ENCODE data around the gene PICK1.

The PICK1 gene

DNA sequence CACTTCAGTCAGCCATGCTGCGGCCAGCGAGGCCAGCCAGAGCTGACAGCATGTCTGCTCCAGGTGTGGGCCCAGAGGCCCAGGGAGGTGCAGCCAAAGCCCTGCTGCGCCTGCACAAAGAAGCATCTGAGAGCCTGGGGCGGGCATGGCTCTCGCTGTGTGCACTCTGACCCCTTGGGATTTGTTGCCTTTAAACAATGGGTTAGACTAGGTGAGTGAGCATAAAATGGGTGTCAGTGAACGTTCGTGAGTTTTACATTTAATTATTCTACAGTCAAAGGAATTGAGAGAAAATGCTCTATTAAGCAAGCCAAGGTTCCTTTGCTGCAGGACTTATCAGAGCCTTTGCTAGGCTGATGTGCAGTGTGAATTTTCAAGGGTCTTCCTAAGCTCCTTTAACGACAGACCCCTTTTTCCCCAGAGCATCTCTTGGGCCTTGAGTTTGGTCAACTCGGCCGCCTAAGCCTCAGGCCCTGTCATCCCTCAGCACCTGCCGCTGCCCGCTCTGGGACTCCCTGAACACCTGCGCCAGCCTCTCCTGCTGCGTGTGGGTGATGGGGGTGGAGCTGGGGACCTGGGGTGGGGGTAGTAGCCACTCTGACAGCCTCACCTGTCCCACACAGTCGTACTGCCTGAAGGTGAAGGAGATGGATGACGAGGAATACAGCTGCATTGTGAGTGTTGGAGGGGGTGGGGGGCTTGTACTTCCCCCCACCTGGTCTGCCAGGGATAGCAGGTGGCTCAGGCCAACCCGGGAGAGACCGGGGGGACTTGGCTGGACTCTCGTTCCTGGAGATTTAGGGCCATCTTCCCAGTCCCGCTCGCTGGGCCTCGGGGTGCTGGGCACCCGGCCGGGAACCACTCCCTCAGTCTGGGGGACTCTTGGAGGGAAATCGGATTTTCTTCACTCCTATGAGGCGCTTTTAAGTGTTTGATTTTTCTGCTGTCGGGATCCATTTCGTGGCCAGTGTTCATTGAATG is 16.2 kb downstream of the PICK1 start:
- H3K4me3 ChIP-seq (ENCODE audit: low read depth, low read length), result no peak overlapping the region
- no peak for TF ChIP-seq CTCF (IDR thresholded peaks at IDR 0.05; ENCODE audit: insufficient read depth, low read length, missing control alignments)
- CTCF ChIA-PET, result interaction anchor here (0.5 to 2.6 kb wide), 12 partner anchors 8 to 499 kb away, joined by 3 to 11 read pairs (median 4); partner anchors contain the start of gene PICK1
- POLR2A ChIA-PET, result interaction anchor here (0.6 kb wide), 1 partner anchor 59 kb away, joined by 3 read pairs; no protein-coding TSS in a partner anchor
- no peak for DNase-seq (ENCODE audit: low read depth, low spot score)

GRCh38 chr22:38074181-38075104 is 17.2 kb downstream of the PICK1 start:
- TF ChIP-seq CTCF (IDR thresholded peaks at IDR 0.05; ENCODE audit: insufficient read depth, low read length, missing control alignments), result peak; percentile 79
- H3K4me3 ChIP-seq (ENCODE audit: low read depth, low read length), result no peak overlapping the region
- ChIA-PET POLR2A (interaction anchor here (0.6 to 0.7 kb wide), 2 partner anchors 8 to 58 kb away, joined by 3 read pairs; no protein-coding TSS in a partner anchor), CTCF (interaction anchor here (0.6 to 2.6 kb wide), 17 partner anchors 9 to 692 kb away, joined by 3 to 11 read pairs (median 4); partner anchors contain the start of gene PICK1)
- DNase-seq (ENCODE audit: low read depth, low spot score), result no peak

DNA sequence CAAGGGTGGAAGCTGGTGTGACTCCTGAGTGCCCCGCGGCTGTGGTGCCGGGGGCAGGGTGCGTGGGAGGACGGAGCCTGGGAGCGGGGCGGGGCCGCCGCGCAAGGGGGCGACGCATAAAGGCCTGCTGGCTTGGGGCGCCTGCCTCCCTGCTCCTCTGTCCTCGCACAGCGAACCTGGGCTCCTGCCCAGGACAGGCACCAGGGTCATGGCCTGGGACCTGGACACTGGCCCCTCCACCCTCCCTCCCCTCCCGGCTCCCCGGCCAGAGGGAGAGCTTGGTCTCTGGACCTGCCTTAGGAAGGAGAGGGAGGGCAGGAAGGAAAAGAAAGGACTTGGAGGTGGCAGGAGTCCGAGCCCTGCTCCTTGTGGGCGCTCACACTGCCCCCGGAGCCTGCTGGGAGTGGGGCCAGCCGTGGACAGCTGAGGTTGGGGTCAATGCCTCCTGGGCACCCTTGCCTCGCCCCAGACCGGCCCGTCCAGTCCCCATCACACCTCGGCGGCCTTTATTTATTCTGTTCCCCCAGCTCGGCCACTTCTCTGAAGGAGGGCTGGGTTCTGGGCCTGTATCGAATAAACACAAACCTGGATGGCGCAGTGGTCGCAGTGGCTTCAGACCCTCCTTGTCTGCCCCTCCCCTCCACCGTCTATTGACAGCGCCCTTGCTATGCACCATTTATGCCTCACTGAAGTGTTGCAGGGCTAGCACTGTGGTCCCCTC is 18.1 kb downstream of the PICK1 start:
- DNase-seq (ENCODE audit: low read depth, low spot score), result no peak
- no peak for TF ChIP-seq CTCF (IDR thresholded peaks at IDR 0.05; ENCODE audit: insufficient read depth, low read length, missing control alignments)

DNA sequence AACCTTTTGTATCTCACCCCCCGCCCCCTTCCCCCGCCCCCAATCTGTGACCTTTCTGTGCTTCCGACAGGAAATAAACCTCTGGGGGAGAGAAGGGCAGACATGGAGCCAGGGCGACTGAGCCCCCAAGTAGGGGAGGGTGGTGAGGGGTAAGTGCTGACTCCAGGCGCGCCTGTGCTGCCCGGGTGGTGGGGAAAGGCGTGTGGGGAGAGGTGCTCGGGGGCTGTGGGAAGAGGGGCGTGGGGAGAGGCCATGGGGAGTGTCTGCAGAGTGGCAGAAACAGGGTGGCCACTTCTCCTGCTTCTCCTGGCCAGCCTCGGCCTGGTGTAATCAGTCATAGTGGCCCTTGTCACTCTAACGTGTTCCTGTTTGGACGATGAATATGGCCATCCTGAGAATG is 18.8 kb downstream of the PICK1 start:
- no peak for DNase-seq (ENCODE audit: low read depth, low spot score)
- ChIA-PET POLR2A (no interaction called here), CTCF (no interaction called here)
- no peak for TF ChIP-seq CTCF (IDR thresholded peaks at IDR 0.05; ENCODE audit: insufficient read depth, low read length, missing control alignments)
- no peak overlapping the region for H3K4me3 ChIP-seq (ENCODE audit: low read depth, low read length)

More for the DNA sequence above, 18.1 kb downstream of the PICK1 start:
- CTCF ChIA-PET, result interaction anchor here (0.8 to 2.6 kb wide), 5 partner anchors 17 to 275 kb away, joined by 3 to 11 read pairs (median 6); partner anchors contain the start of gene PICK1
- no peak overlapping the region for H3K4me3 ChIP-seq (ENCODE audit: low read depth, low read length)
- POLR2A ChIA-PET, result no interaction called here

GRCh38 chr22:38077096-38077495 is 19.9 kb downstream of the PICK1 start:
- ChIA-PET CTCF (no interaction called here), POLR2A (no interaction called here)
- no peak for TF ChIP-seq CTCF (IDR thresholded peaks at IDR 0.05; ENCODE audit: insufficient read depth, low read length, missing control alignments)
- DNase-seq (ENCODE audit: low read depth, low spot score), result no peak
- no peak overlapping the region for H3K4me3 ChIP-seq (ENCODE audit: low read depth, low read length)
